ENCODE data around the gene ZBBX. TPM values are rescaled to one million over a fixed set of nuclear protein-coding genes. Genes with fewer than 3 reads are reported as not detected.

The ZBBX gene
- total RNA-seq, 1 experiment from 2014 or later: not detected

DNA sequence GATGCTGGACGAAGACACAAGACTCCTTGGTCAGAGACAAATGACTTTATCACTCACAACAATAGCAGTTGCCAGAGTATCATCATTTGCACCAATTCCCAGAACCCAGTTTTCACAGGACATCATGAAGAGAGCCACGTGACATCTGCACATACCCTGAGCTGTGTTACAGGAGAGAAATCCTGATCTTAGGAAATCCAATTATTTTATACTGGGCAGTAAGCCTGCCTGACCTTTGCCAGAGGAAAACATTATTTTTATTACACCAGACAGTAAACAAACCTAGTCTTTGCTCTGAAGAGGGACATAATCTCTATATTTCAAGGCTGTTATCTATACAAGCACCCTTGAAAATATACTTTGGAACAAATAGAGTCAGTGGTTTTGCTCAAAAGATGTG is 77.4 kb downstream of the ZBBX start:
- Histone ChIP-seq H3K36me3 (ENCODE audit: insufficient read depth, low read length) (no peaks in the 10 kb centered on the region), H4K20me1 (ENCODE audit: insufficient read depth, low read depth, low read length) (no peaks in the 10 kb centered on the region), H2AFZ (ENCODE audit: low read length) (no peak overlapping the region), H3K4me2 (ENCODE audit: low read depth, low read length, poor library complexity, severe bottlenecking) (no peak overlapping the region), H3K9me2 (replicated peaks; ENCODE audit: insufficient read depth, low read length) (no peaks in the 10 kb centered on the region), H3K9ac (ENCODE audit: low read length) (no peak overlapping the region), H3K79me2 (ENCODE audit: low read length) (no peaks in the 10 kb centered on the region), H3K27me3 (ENCODE audit: low read length) (no peaks in the 10 kb centered on the region), H3K27ac (ENCODE audit: low read length) (no peak overlapping the region), H3K4me1 (ENCODE audit: low read length) (no peaks in the 10 kb centered on the region), H3K4me3 (ENCODE audit: low read length) (no peak overlapping the region), H3K9me3 (ENCODE audit: low read length) (no peaks in the 10 kb centered on the region)
- no peak for DNase-seq

DNA sequence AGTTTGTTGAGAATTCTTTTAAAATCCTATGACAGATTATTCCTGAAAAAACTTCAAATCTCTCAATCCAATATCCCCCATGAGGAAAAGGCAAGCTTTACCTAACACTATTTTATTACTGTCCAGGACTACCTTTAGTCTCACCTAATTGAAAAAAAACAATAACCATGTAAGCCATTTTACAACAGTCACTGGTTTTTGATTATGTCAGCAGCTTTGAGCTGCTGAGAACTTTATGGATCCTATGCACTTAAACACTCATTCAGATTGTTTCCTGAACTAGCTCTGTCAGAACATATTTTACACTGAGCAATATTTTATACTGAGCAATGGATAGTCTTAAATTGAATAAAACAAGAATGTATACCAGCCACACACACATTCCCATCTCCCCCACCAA is 79.9 kb downstream of the ZBBX start:
- Histone ChIP-seq H3K9ac (ENCODE audit: low read length) (no peak overlapping the region), H3K4me3 (ENCODE audit: low read length) (no peak overlapping the region), H3K36me3 (ENCODE audit: insufficient read depth, low read length) (no peaks in the 10 kb centered on the region), H3K4me1 (ENCODE audit: low read length) (no peaks in the 10 kb centered on the region), H3K9me2 (replicated peaks; ENCODE audit: insufficient read depth, low read length) (no peaks in the 10 kb centered on the region), H2AFZ (ENCODE audit: low read length) (no peak overlapping the region), H3K27ac (ENCODE audit: low read length) (no peak overlapping the region), H3K27me3 (ENCODE audit: low read length) (no peaks in the 10 kb centered on the region), H3K4me2 (ENCODE audit: low read depth, low read length, poor library complexity, severe bottlenecking) (no peak overlapping the region), H3K79me2 (ENCODE audit: low read length) (no peaks in the 10 kb centered on the region), H3K9me3 (ENCODE audit: low read length) (no peaks in the 10 kb centered on the region), H4K20me1 (ENCODE audit: insufficient read depth, low read depth, low read length) (no peaks in the 10 kb centered on the region)
- DNase-seq: no peak

- H3K4me3 ChIP-seq (ENCODE audit: low read length): no peak overlapping the region
- no peak overlapping the region for H3K4me2 ChIP-seq (ENCODE audit: low read depth, low read length, poor library complexity, severe bottlenecking)
- no peaks in the 10 kb centered on the region for H3K9me2 ChIP-seq (replicated peaks; ENCODE audit: insufficient read depth, low read length)
- H3K79me2 ChIP-seq (ENCODE audit: low read length): no peaks in the 10 kb centered on the region
- no peaks in the 10 kb centered on the region for H3K4me1 ChIP-seq (ENCODE audit: low read length)
- H3K27ac ChIP-seq (ENCODE audit: low read length): no peak overlapping the region
- H4K20me1 ChIP-seq (ENCODE audit: insufficient read depth, low read depth, low read length): no peaks in the 10 kb centered on the region
- H3K27me3 ChIP-seq (ENCODE audit: low read length): no peaks in the 10 kb centered on the region
- no peak overlapping the region for H2AFZ ChIP-seq (ENCODE audit: low read length)
- H3K9ac ChIP-seq (ENCODE audit: low read length): no peak overlapping the region
- no peaks in the 10 kb centered on the region for H3K36me3 ChIP-seq (ENCODE audit: insufficient read depth, low read length)
- no peak for DNase-seq
- H3K9me3 ChIP-seq (ENCODE audit: low read length): no peaks in the 10 kb centered on the region
Observed at GRCh38 chr3:167289435-167289834, 90.7 kb downstream of the ZBBX start.

DNA sequence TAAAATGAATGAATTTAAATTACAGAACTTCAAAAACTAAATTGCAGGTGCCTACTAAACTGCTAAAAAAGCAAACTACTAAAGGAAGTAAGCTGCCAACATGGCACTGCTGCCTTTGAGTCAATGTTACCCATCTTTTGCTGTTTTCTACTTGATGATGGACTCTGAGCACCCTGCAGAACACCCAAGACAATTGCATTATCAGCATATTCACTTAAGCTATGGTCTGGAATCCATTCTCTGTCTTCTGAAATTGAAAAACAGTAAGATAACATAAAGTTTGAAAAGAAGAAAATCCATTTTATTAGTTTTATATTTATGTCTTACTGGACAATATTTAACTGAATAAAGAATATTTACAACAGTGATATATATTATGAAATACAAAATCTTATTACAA is 91.4 kb downstream of the ZBBX start:
- Histone ChIP-seq H3K27ac (ENCODE audit: low read length) (no peak overlapping the region), H2AFZ (ENCODE audit: low read length) (no peak overlapping the region), H3K9me2 (replicated peaks; ENCODE audit: insufficient read depth, low read length) (no peaks in the 10 kb centered on the region), H3K4me3 (ENCODE audit: low read length) (no peak overlapping the region), H3K79me2 (ENCODE audit: low read length) (no peaks in the 10 kb centered on the region), H3K36me3 (ENCODE audit: insufficient read depth, low read length) (no peaks in the 10 kb centered on the region), H3K9me3 (ENCODE audit: low read length) (no peaks in the 10 kb centered on the region), H3K4me2 (ENCODE audit: low read depth, low read length, poor library complexity, severe bottlenecking) (no peak overlapping the region), H4K20me1 (ENCODE audit: insufficient read depth, low read depth, low read length) (no peaks in the 10 kb centered on the region), H3K4me1 (ENCODE audit: low read length) (no peaks in the 10 kb centered on the region), H3K27me3 (ENCODE audit: low read length) (no peaks in the 10 kb centered on the region), H3K9ac (ENCODE audit: low read length) (no peak overlapping the region)
- DNase-seq: no peak

GRCh38 chr3:167287308-167287707 is 92.8 kb downstream of the ZBBX start:
- Histone ChIP-seq H3K4me2 (ENCODE audit: low read depth, low read length, poor library complexity, severe bottlenecking) (no peak overlapping the region), H3K9me2 (replicated peaks; ENCODE audit: insufficient read depth, low read length) (no peaks in the 10 kb centered on the region), H3K4me3 (ENCODE audit: low read length) (no peak overlapping the region), H3K27ac (ENCODE audit: low read length) (no peak overlapping the region), H2AFZ (ENCODE audit: low read length) (no peak overlapping the region), H3K4me1 (ENCODE audit: low read length) (no peaks in the 10 kb centered on the region), H3K79me2 (ENCODE audit: low read length) (no peaks in the 10 kb centered on the region), H3K36me3 (ENCODE audit: insufficient read depth, low read length) (no peaks in the 10 kb centered on the region), H3K9ac (ENCODE audit: low read length) (no peak overlapping the region), H3K27me3 (ENCODE audit: low read length) (no peaks in the 10 kb centered on the region), H3K9me3 (ENCODE audit: low read length) (no peaks in the 10 kb centered on the region), H4K20me1 (ENCODE audit: insufficient read depth, low read depth, low read length) (no peaks in the 10 kb centered on the region)
- DNase-seq: no peak

GRCh38 chr3:167274141-167274874 is 105.8 kb downstream of the ZBBX start:
- no peak overlapping the region for H3K4me2 ChIP-seq (ENCODE audit: low read depth, low read length, poor library complexity, severe bottlenecking)
- H3K36me3 ChIP-seq (ENCODE audit: insufficient read depth, low read length): no peaks in the 10 kb centered on the region
- no peaks in the 10 kb centered on the region for H4K20me1 ChIP-seq (ENCODE audit: insufficient read depth, low read depth, low read length)
- H3K4me3 ChIP-seq (ENCODE audit: low read length): no peak overlapping the region
- H3K9me2 ChIP-seq (replicated peaks; ENCODE audit: insufficient read depth, low read length): no peaks in the 10 kb centered on the region
- H2AFZ ChIP-seq (ENCODE audit: low read length): no peak overlapping the region
- DNase-seq: no peak
- no peaks in the 10 kb centered on the region for H3K4me1 ChIP-seq (ENCODE audit: low read length)
- no peaks in the 10 kb centered on the region for H3K27me3 ChIP-seq (ENCODE audit: low read length)
- no peak overlapping the region for H3K9ac ChIP-seq (ENCODE audit: low read length)
- no peaks in the 10 kb centered on the region for H3K79me2 ChIP-seq (ENCODE audit: low read length)
- no peak overlapping the region for H3K27ac ChIP-seq (ENCODE audit: low read length)
- H3K9me3 ChIP-seq (ENCODE audit: low read length): no peaks in the 10 kb centered on the region

GRCh38 chr3:167253037-167253436 is 127.1 kb downstream of the ZBBX start:
- Histone ChIP-seq H3K79me2 (ENCODE audit: low read length) (no peaks in the 10 kb centered on the region), H2AFZ (ENCODE audit: low read length) (no peak overlapping the region), H3K9me2 (replicated peaks; ENCODE audit: insufficient read depth, low read length) (no peaks in the 10 kb centered on the region), H3K4me3 (ENCODE audit: low read length) (no peak overlapping the region), H3K4me2 (ENCODE audit: low read depth, low read length, poor library complexity, severe bottlenecking) (no peak overlapping the region), H3K9ac (ENCODE audit: low read length) (no peak overlapping the region), H3K27me3 (ENCODE audit: low read length) (no peaks in the 10 kb centered on the region), H3K27ac (ENCODE audit: low read length) (no peak overlapping the region), H4K20me1 (ENCODE audit: insufficient read depth, low read depth, low read length) (no peaks in the 10 kb centered on the region), H3K36me3 (ENCODE audit: insufficient read depth, low read length) (no peaks in the 10 kb centered on the region), H3K4me1 (ENCODE audit: low read length) (no peaks in the 10 kb centered on the region), H3K9me3 (ENCODE audit: low read length) (no peaks in the 10 kb centered on the region)
- no peak for DNase-seq

DNA sequence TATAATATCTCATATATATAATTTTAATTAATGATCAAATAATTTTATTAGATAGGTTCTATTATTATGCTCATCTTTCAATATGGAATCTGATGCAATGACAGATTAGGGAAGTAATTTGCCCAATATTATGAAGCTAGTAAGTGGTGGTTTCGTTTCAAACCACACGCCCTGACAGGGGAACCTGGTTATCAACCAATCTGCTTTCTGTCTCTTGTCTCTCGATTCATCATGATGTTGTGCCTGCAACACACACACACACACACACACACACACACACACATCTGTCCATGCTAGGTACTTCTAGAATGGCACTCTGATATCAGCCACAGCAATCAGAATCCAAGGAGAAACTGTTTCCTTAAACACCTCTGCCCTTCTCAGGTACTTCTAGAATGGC is 128.4 kb downstream of the ZBBX start:
- Histone ChIP-seq H3K79me2 (ENCODE audit: low read length) (no peaks in the 10 kb centered on the region), H3K4me2 (ENCODE audit: low read depth, low read length, poor library complexity, severe bottlenecking) (no peak overlapping the region), H2AFZ (ENCODE audit: low read length) (no peak overlapping the region), H3K4me1 (ENCODE audit: low read length) (no peaks in the 10 kb centered on the region), H3K9me2 (replicated peaks; ENCODE audit: insufficient read depth, low read length) (no peaks in the 10 kb centered on the region), H3K4me3 (ENCODE audit: low read length) (no peak overlapping the region), H3K9ac (ENCODE audit: low read length) (no peak overlapping the region), H3K9me3 (ENCODE audit: low read length) (no peaks in the 10 kb centered on the region), H4K20me1 (ENCODE audit: insufficient read depth, low read depth, low read length) (no peaks in the 10 kb centered on the region), H3K27me3 (ENCODE audit: low read length) (no peaks in the 10 kb centered on the region), H3K36me3 (ENCODE audit: insufficient read depth, low read length) (no peaks in the 10 kb centered on the region), H3K27ac (ENCODE audit: low read length) (no peak overlapping the region)
- no peak for DNase-seq

All from Karpas-422 (cell line).